K562 (cell line): ENCODE measurements around the gene TMEM248. TPM values are rescaled to one million over a fixed set of nuclear protein-coding genes. Genes with fewer than 3 reads are reported as not detected.

Source experiments
- AFF1 ChIP-seq, 2 experiments: fragments of 450-650 bp; IDR thresholded peaks; 2 replicates each; pipeline ENCODE4 v1.6.1; 2018; ENCODE audit warnings: mild to moderate bottlenecking in 2 of 2, low read depth in 1 of 2; ENCODE audit not compliant: partially characterized antibody in 2 of 2
- AFF4 ChIP-seq: sonication (generic); formaldehyde crosslinking; IDR thresholded peaks from 2 replicates; pipeline ENCODE4 v1.8.0; 2023; ENCODE audit warnings: mild to moderate bottlenecking, missing genetic modification reagents
- ATF4 ChIP-seq: fragments of 450-650 bp; formaldehyde crosslinking; IDR thresholded peaks from 2 replicates; pipeline ENCODE4 v1.4.0; 2022; ENCODE audit warnings: mild to moderate bottlenecking, moderate library complexity
- ELK3 ChIP-seq: fragments of 450-650 bp; formaldehyde crosslinking; IDR thresholded peaks from 2 replicates; pipeline ENCODE4 v1.4.0; 2020; ENCODE audit warnings: mild to moderate bottlenecking
- MTA3 ChIP-seq: fragments of 450-650 bp; formaldehyde crosslinking; IDR thresholded peaks from 2 replicates; pipeline ENCODE4 v1.6.1; 2017; ENCODE audit warnings: mild to moderate bottlenecking, borderline replicate concordance
- RREB1 ChIP-seq: fragments of 250-450 bp; sonication (Bioruptor Pico); IDR thresholded peaks from 2 replicates; pipeline ENCODE4 v1.4.0; 2020
- polyA plus RNA-seq, 8 experiments: library from polyadenylated mRNA; depleted of rRNA in 4 of 8; stranded (reverse) in 5 of 8; unstranded in 3 of 8; fragments of >200 nt; fragmentation: Nextera tagmentation in 2 of 8; fragmentation: Illumina TruSeq in 1 of 8; extraction: Ambion mirVana in 2 of 8; extraction: Trizol in 1 of 8; gene quantifications; 2 replicates each; pipeline versions ENCODE4 v1.2.1 to v1.2.3, GENCODE V29; 2011 to 2014; ENCODE audit warnings: inconsistent platforms in 1 of 8, missing spikeins in 1 of 8
- total RNA-seq, 7 experiments: library from RNA; depleted of rRNA in 6 of 7; stranded (reverse); fragments of >200 nt in 6 of 7; fragmentation: Illumina TruSeq in 2 of 7; extraction: Trizol in 2 of 7; gene quantifications; 2 replicates each; pipeline versions ENCODE4 v1.2.1 to v1.2.3, GENCODE V29; 2011 to 2021; ENCODE audit warnings: low replicate concordance in 1 of 7

The TMEM248 gene
- total and polyA plus RNA-seq, 9 of the 15 experiments (the other 6 are each of a cell fraction or from before 2014, with no cell fraction given), result 6.3 to 132 (median 64.4) TPM

GRCh38 chr7:66930341-66930740, 9.3 kb downstream of the TMEM248 start (continued):
- peak in 1 of 2 experiments; percentile 67 for TF ChIP-seq AFF1 (IDR thresholded peaks at IDR 0.05; ENCODE audit: low read depth in 1 of 2, partially characterized antibody in 2 of 2)
- TF ChIP-seq RREB1 (CRISPR knock-in tag), result no peak
- TF ChIP-seq ELK3 (CRISPR knock-in tag), result no peak
- TF ChIP-seq ATF4 (CRISPR knock-in tag), result no peak
- TF ChIP-seq MTA3, result peak; percentile 84; the same call in 1 of the 2 replicates
- no peak for TF ChIP-seq AFF4 (CRISPR knock-in tag)
